Activated naive CD4-positive, alpha-beta T cell (primary cell): Measurements from ENCODE around the gene CDC42SE1.

Experiments
- DNase-seq, 4 experiments: peaks; one replicate each; lab custom pipeline; 2025; lab: John Stamatoyannopoulos, UW

Gene CDC42SE1

GRCh38 chr1:151051356-151052009, 7.9 kb downstream of the CDC42SE1 start:
- no peak for DNase-seq

- no peak for DNase-seq
Measured at GRCh38 chr1:151050051-151050688, 9.3 kb downstream of the CDC42SE1 start.

- no peak for DNase-seq
Measured at GRCh38 chr1:151049458-151049857, 10.0 kb downstream of the CDC42SE1 start.

- no peak for DNase-seq
Measured at GRCh38 chr1:151048645-151049032, 10.8 kb downstream of the CDC42SE1 start.

- peak in 1 of 4 experiments; percentile 43 for DNase-seq
Measured at GRCh38 chr1:151047925-151048644, 11.3 kb downstream of the CDC42SE1 start.

- peak in 3 of 4 experiments; percentile 17 to 53 (median 37) for DNase-seq
Measured at GRCh38 chr1:151047591-151047924, 11.9 kb downstream of the CDC42SE1 start, which contains the start of gene C1orf56. C1orf56 (plus strand) TSS chr1:151047751; CDS start chr1:151047848, 97 bp downstream.

GRCh38 chr1:151043163-151043562, 16.3 kb downstream of the CDC42SE1 start:
- DNase-seq: no peak

GRCh38 chr1:151039521-151039920, 19.9 kb downstream of the CDC42SE1 start:
- DNase-seq: no peak

- no peak for DNase-seq
Measured at GRCh38 chr1:151037032-151037431, 22.4 kb downstream of the CDC42SE1 start.

GRCh38 chr1:151036356-151036755, 23.1 kb downstream of the CDC42SE1 start, which contains the start of gene BNIPL:
BNIPL (plus strand) TSS chr1:151036586; CDS start chr1:151036726, 140 bp downstream.
- no peak for DNase-seq

- DNase-seq: no peak
Measured at GRCh38 chr1:151035167-151035566, 24.3 kb downstream of the CDC42SE1 start.

- no peak for DNase-seq
Measured at GRCh38 chr1:151032164-151032563, 27.3 kb downstream of the CDC42SE1 start.

GRCh38 chr1:151026460-151026859, 33.0 kb downstream of the CDC42SE1 start:
- no peak for DNase-seq

- peak; percentile 33 to 81 (median 66) for DNase-seq
Measured at GRCh38 chr1:151024540-151025146, 34.8 kb downstream of the CDC42SE1 start.

GRCh38 chr1:151013518-151013917, 45.9 kb downstream of the CDC42SE1 start:
- DNase-seq: no peak

GRCh38 chr1:151012684-151013471, 46.5 kb downstream of the CDC42SE1 start:
- DNase-seq: no peak

GRCh38 chr1:151011154-151011850, 48.1 kb downstream of the CDC42SE1 start:
- DNase-seq: no peak

GRCh38 chr1:151010346-151010726, 49.1 kb downstream of the CDC42SE1 start:
- no peak for DNase-seq

GRCh38 chr1:151009674-151010345, 49.6 kb downstream of the CDC42SE1 start:
- no peak for DNase-seq

- no peak for DNase-seq
Measured at GRCh38 chr1:151009206-151009587, 50.2 kb downstream of the CDC42SE1 start.
